K562 treated with DMSO at 1 percent for 4 hours (cell line): ENCODE results near the gene GPR15LG. TPM values are rescaled to one million over a fixed set of nuclear protein-coding genes. Genes with fewer than 3 reads are reported as not detected.

Experiments used
- total RNA-seq: library from RNA; unstranded; fragments of 300-600 nt; gene quantifications from 2 replicates; pipeline ENCODE4 v1.2.3, GENCODE V29; 2022; ENCODE audit not compliant: insufficient read depth

The GPR15LG gene
- total RNA-seq = not detected in 2 replicates

DNA sequence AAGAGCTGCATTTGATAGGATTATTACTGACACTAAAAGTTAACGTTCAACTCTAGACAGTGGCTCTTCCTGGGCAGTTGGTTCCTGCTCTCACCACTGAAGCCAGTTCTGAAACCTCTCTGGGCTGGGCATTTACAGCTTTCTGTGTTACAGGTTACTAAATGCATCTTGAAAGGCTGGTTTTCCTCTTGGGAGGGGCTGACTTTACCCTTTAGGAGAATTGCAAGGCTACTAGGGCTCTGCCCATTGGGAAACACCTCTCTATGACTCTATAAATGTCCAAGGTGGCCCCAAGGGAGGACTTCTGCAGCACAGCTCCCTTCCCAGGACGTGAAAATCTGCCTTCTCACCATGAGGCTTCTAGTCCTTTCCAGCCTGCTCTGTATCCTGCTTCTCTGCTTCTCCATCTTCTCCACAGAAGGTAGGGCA lies at the start of gene GPR15LG:
Gene GPR15LG, plus strand, starts transcription at position 301 of the 429 bp plus-strand sequence. Its CDS starts 51 bp downstream, at position 352.

DNA sequence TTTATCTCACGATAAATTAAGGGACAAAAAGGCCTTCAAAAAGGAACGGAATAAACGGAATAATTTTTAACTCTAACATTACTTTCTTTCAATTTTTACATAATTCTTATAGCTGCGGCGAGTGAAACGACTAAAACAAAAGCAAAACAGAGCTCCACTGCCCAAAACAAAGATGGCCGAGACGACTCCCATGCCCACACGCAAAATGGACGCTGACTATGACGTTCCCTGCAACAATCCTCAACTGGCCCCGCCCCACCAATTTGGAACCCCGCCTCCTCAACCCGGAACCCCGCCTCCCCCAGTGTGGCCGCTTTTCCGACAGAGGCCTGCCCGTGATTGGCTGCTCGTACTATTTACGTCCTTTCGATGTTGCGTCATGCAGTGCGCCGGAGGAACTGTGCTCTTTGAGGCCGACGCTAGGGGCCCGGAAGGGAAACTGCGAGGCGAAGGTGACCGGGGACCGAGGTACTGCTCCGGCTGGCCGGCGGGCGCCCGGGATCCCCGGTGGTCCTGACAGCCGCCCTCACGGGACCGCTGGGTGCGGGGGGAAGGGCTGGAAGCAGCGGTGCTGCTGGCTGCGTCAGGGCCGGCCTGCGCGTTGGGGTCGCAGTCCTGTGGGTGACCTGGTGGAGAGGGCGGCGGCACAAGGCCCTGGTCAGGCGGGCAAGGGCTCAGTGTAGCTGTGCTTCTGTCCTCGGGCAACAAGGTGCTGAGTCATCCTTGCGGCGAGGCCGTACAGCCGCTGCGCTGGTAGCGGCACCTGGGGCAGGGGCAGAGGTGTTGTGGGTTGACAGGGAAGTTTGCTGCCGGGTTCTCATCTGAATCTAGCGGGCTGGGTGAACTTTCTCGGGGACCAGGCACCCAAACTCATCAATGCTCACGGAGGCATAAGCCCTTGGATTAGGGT lies 34.2 kb upstream of the GPR15LG start, which contains the start of gene GHITM:
Gene GHITM, plus strand, starts transcription at position 384 of the 910 bp plus-strand sequence. CDS start 1,992 bp downstream, outside the sequence.

DNA sequence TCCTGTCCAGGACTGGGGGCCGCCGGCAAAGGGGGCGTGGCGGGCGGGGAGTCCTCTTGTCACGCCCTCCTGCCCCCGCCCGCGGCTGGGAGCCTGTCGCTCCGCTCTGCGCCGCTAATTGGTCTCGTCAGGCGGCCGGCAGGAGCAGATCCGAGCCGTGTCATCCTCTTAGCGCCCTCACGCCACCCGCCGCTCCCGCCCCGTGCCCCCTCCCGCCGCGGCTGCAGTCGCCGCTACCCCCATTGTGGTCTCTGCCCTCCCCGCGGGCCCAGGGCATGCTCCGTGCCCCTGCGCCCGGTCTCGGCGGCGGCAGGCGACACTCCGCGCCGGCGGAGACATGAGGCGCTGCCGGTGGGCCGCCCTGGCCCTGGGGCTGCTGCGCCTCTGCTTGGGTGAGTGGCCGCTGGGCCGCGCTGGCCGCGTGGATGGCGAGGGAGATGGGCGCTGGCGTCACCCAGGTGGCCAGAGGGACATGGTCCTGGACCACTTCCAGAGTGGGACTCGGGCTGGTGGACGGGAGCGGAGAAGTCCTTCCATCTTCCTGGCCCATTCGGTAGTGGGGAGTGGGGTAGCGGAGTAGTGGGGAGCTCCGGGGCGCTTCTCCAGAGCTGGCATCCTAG lies 20.9 kb downstream of the GPR15LG start, which contains the start of gene CDHR1:
Gene CDHR1, plus strand, starts transcription at position 114 of the 620 bp plus-strand sequence. Its CDS starts 224 bp downstream, at position 338.

GRCh38 chr10:84225427-84226173 lies 52.0 kb downstream of the GPR15LG start, which contains the start of gene LRIT2:
Gene LRIT2 (minus strand): TSS chr10:84225544. CDS start chr10:84225520, 24 bp downstream.

Other genes starting within 250 kb of the GPR15LG start
- gene GHITM, start 34.3 kb upstream of the GPR15LG start, total RNA-seq = 388 and 475 TPM in 2 replicates
- gene CDHR1, start 20.7 kb downstream of the GPR15LG start, total RNA-seq = 0.22 and 0.27 TPM in 2 replicates
- gene LRIT2, start 51.7 kb downstream of the GPR15LG start, total RNA-seq = not detected in 2 replicates
- gene LRIT1, start 67.7 kb downstream of the GPR15LG start, total RNA-seq = not detected in 2 replicates
- gene RGR, start 71.3 kb downstream of the GPR15LG start, total RNA-seq = not detected in 2 replicates
- 5.7 and 6.4 TPM in 2 replicates for gene CCSER2, start 154.8 kb downstream of the GPR15LG start, total RNA-seq